PC-3 (cell line): ENCODE results near the gene IFITM10.

ENCODE experiments used
- CTCF ChIP-seq: fragments of 300-600 bp; sonication (generic); conservative IDR thresholded peaks from 2 replicates; pipeline ENCODE4 v1.5.1; 2017; ENCODE audit warnings: antibody characterized with exemption, low read depth, mild to moderate bottlenecking, low read length
- EZH2 ChIP-seq: fragments of 300-600 bp; sonication (generic); IDR thresholded peaks from one replicate; pipeline ENCODE4 v1.6.1; 2017; ENCODE audit warnings: antibody characterized with exemption, mild to moderate bottlenecking, low read length; ENCODE audit not compliant: unreplicated experiment

GRCh38 chr11:1796413-1797011, 46.1 kb upstream of the IFITM10 start:
- TF ChIP-seq CTCF (no peak), EZH2 (no peak)
